ENCODE results near the gene CPNE4. TPM values are rescaled to one million over a fixed set of nuclear protein-coding genes. Genes with fewer than 3 reads are reported as not detected.

The CPNE4 gene
- total and polyA plus RNA-seq, 9 of the 15 experiments (the other 6 are each of a cell fraction or from before 2014, with no cell fraction given) = not detected

- TF ChIP-seq MGA (IDR thresholded peaks at IDR 0.05) = no peak
- no peak for TF ChIP-seq TEAD1 (CRISPR knock-in tag; IDR thresholded peaks at IDR 0.05)
- no peak for TF ChIP-seq ZNF830 (CRISPR knock-in tag; IDR thresholded peaks at IDR 0.05)
- no peak for TF ChIP-seq ZNF263 (CRISPR knock-in tag; IDR thresholded peaks at IDR 0.05; ENCODE audit: borderline replicate concordance)
- TF ChIP-seq ZNF668 (CRISPR knock-in tag; IDR thresholded peaks at IDR 0.05) = no peak
- TF ChIP-seq MIER1 (IDR thresholded peaks at IDR 0.05; ENCODE audit: low read depth) = no peak
Measured at GRCh38 chr3:131849616-131850015, 185.2 kb downstream of the CPNE4 start (continued).

Measured in K562 (cell line).